Mesendoderm (in vitro differentiated cells): ENCODE results near the gene PRADC1.

ENCODE experiments used
- DNase-seq: peaks from one replicate; pipeline ENCODE4 v3.0.0; 2013
- H2AK5ac ChIP-seq: 2 replicates; pipeline ENCODE4 v1.6.1; 2013; ENCODE audit warnings: low read length, inconsistent platforms
- H2BK120ac ChIP-seq: 2 replicates; pipeline ENCODE4 v1.6.1; 2013; ENCODE audit warnings: low read depth, mild to moderate bottlenecking, low read length, moderate library complexity, mixed read lengths
- H2BK15ac ChIP-seq: replicated peaks from 2 replicates; pipeline ENCODE4 v1.6.1; 2013; ENCODE audit warnings: low read depth, mild to moderate bottlenecking, moderate library complexity
- H2BK5ac ChIP-seq: 2 replicates; pipeline ENCODE4 v1.6.1; 2013; ENCODE audit warnings: low read length, inconsistent platforms
- H3K18ac ChIP-seq: 2 replicates; pipeline ENCODE4 v1.6.1; 2013; ENCODE audit warnings: mild to moderate bottlenecking, low read length, mixed read lengths
- H3K23ac ChIP-seq: one replicate; pipeline ENCODE4 v1.6.1; 2013; ENCODE audit warnings: low read length
- H3K27ac ChIP-seq: 2 replicates; pipeline ENCODE4 v1.5.1; 2013; ENCODE audit warnings: low read depth, mild to moderate bottlenecking, inconsistent platforms, low read length, moderate library complexity
- H3K27me3 ChIP-seq: 2 replicates; pipeline ENCODE4 v1.6.1; 2013; ENCODE audit warnings: low read length, control low read depth, mild to moderate bottlenecking, inconsistent platforms; ENCODE audit not compliant: insufficient read depth, poor library complexity
- H3K36me3 ChIP-seq: 2 replicates; pipeline ENCODE4 v1.6.1; 2013; ENCODE audit warnings: low read length, inconsistent platforms; ENCODE audit not compliant: control insufficient read depth, insufficient read depth
- H3K4ac ChIP-seq: one replicate; pipeline ENCODE4 v1.6.1; 2013; ENCODE audit warnings: low read depth, mild to moderate bottlenecking, low read length, moderate library complexity
- H3K4me1 ChIP-seq: 2 replicates; pipeline ENCODE4 v1.6.1; 2013; ENCODE audit warnings: low read depth, low read length, inconsistent platforms; ENCODE audit not compliant: control insufficient read depth
- H3K4me2 ChIP-seq: 2 replicates; pipeline ENCODE4 v1.6.1; 2013; ENCODE audit warnings: low read length
- H3K4me3 ChIP-seq: 2 replicates; pipeline ENCODE4 v1.5.1; 2013; ENCODE audit warnings: mild to moderate bottlenecking, low read length
- H3K56ac ChIP-seq: one replicate; pipeline ENCODE4 v1.6.1; 2013; ENCODE audit warnings: low read length
- H3K79me1 ChIP-seq: 2 replicates; pipeline ENCODE4 v1.6.1; 2013; ENCODE audit warnings: low read length, inconsistent platforms
- H3K79me2 ChIP-seq: 2 replicates; pipeline ENCODE4 v1.6.1; 2013; ENCODE audit warnings: mild to moderate bottlenecking, low read length; ENCODE audit not compliant: control insufficient read depth, insufficient read depth
- H3K9ac ChIP-seq: 2 replicates; pipeline ENCODE4 v1.6.1; 2013; ENCODE audit warnings: low read length, inconsistent platforms
- H4K5ac ChIP-seq: one replicate; pipeline ENCODE4 v1.6.1; 2013; ENCODE audit warnings: low read length
- H4K8ac ChIP-seq: one replicate; pipeline ENCODE4 v1.6.1; 2013; ENCODE audit warnings: low read depth, mild to moderate bottlenecking, control low read depth, low read length, moderate library complexity
- WGBS: extraction: QIAGEN DNeasy Blood & Tissue Kit; methylation state at CpG from one replicate; pipeline ENCODE4 v1.1.7; 2013; ENCODE audit warnings: low lambda C conversion rate, missing lambda C conversion rate; ENCODE audit not compliant: insufficient coverage; ENCODE audit errors: extremely low coverage; 5-methylcytosine and 5-hydroxymethylcytosine counted together

The PRADC1 gene

DNA sequence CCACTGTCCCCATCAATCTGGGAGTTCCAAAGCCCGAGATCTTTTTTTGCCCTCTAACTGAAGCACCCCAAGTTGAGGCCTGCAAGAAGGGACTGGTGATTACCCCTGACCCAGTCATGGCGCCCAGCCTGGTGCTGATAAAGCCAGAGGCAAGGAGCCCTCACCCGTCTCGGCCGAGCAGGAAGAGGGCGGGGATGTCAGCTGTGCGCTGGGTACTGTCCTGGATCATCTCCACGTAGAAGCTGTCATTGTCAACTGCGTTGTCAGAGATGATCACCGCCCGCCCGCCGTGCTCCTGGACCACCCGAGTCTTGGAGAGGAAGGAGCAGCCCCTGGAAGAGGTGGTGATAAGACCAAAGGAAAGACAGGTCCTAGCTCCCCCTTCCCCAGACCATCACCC is 4.4 kb downstream of the PRADC1 start:
- no peak overlapping the region for H4K8ac ChIP-seq
- H2BK5ac ChIP-seq, result no peak overlapping the region
- H3K4me2 ChIP-seq, result no peak overlapping the region
- H2BK15ac ChIP-seq, result no peak overlapping the region
- H3K56ac ChIP-seq, result no peak overlapping the region
- H3K27me3 ChIP-seq, result no peaks in the 10 kb centered on the region
- no peak overlapping the region for H3K9ac ChIP-seq
- H3K18ac ChIP-seq, result no peak overlapping the region
- H2BK120ac ChIP-seq, result no peak overlapping the region
- DNase-seq, result no peak
- no CpG with 5 or more reads among the region's 14 CpGs for WGBS
- no peak overlapping the region for H3K4ac ChIP-seq
- peaks cover 2% of the 10 kb centered on the region for H3K36me3 ChIP-seq
- no peaks in the 10 kb centered on the region for H3K79me1 ChIP-seq
- H3K23ac ChIP-seq, result no peak overlapping the region
- H3K4me1 ChIP-seq, result peaks cover 4% of the 10 kb centered on the region
- H3K27ac ChIP-seq, result no peak overlapping the region
- no peak overlapping the region for H3K4me3 ChIP-seq
- H4K5ac ChIP-seq, result no peak overlapping the region
- H2AK5ac ChIP-seq, result no peak overlapping the region
- H3K79me2 ChIP-seq, result no peaks in the 10 kb centered on the region

DNA sequence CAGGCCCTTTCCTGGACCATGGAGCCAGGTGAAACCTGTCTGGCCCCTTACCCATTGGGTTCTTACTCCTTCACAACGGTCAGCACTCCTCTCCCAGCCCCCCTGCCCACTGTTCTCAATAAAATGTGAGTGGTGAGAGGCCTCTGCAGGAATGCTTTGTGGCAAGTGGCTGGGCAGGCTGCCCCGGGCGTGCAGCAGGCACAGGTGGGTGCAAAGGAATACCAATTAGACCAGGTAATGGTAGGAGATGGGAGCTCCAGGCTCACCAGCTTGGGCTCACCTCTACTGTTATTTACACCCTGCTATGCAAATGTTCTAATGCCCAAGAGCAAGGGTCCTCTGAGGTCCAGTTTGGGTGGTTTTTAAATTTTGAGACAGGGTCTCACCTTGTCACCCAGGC is 6.0 kb downstream of the PRADC1 start:
- Histone ChIP-seq H2BK15ac (no peak overlapping the region), H2BK120ac (no peak overlapping the region), H3K9ac (no peak overlapping the region), H3K4ac (no peak overlapping the region), H3K79me2 (no peaks in the 10 kb centered on the region), H3K56ac (no peak overlapping the region), H3K4me1 (no peaks in the 10 kb centered on the region), H3K36me3 (peaks cover 7% of the 10 kb centered on the region), H3K27me3 (no peaks in the 10 kb centered on the region), H4K8ac (no peak overlapping the region), H4K5ac (no peak overlapping the region), H3K4me2 (no peak overlapping the region), H3K79me1 (no peaks in the 10 kb centered on the region), H2AK5ac (no peak overlapping the region), H2BK5ac (no peak overlapping the region), H3K18ac (no peak overlapping the region), H3K23ac (no peak overlapping the region), H3K4me3 (no peak overlapping the region), H3K27ac (no peak overlapping the region)
- no CpG with 5 or more reads among the region's 3 CpGs for WGBS
- DNase-seq, result no peak

DNA sequence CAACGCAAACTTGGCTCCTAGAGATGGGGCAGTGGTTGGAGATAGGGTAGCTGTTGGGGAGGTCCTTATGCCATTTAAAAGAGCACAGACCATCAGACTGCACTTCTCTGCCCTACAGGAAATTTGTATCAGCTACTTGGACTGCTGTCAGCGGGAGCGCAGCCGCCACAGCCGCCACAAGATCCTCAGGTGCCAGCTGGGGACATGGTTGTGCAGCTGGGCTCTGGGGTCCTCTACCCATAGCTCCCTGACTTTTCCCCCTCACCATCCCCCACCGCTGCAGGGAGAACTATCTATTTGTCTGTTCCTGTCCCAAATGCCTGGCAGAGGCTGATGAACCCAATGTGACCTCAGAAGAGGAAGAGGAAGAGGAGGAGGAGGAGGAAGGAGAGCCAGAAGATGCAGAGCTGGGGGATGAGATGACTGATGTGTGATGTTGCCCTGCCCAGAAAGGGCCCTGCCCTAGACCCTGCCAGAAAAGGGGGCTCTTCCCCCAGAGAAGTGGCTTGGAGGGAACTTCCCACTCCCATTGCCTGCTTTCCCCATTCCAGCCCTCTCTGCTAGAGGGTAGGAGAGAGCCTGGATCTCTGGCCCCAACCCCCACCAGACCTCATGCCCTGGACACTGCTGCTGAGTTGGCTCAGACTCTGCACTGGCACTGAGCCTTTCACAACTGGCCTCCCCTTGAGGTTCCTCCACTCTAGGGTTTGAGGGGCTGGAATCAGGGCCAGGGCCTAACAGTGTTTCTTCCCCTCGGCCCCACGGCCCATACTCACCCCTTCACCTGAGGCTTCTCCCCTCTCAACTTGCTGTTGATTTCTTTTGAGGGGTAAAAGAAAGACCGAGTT is 7.3 kb downstream of the PRADC1 start:
- Histone ChIP-seq H2BK15ac (no peak overlapping the region), H2BK120ac (no peak overlapping the region), H2BK5ac (no peak overlapping the region), H3K23ac (no peak overlapping the region), H3K4me3 (no peak overlapping the region), H3K18ac (no peak overlapping the region), H3K36me3 (peaks cover 9% of the 10 kb centered on the region), H3K79me1 (no peaks in the 10 kb centered on the region), H4K5ac (no peak overlapping the region), H3K9ac (no peak overlapping the region), H2AK5ac (no peak overlapping the region), H3K4me1 (no peaks in the 10 kb centered on the region), H3K79me2 (no peaks in the 10 kb centered on the region), H3K56ac (no peak overlapping the region), H3K4ac (no peak overlapping the region), H3K4me2 (no peak overlapping the region), H4K8ac (no peak overlapping the region), H3K27ac (no peak overlapping the region), H3K27me3 (no peaks in the 10 kb centered on the region)
- no CpG with 5 or more reads among the region's 9 CpGs for WGBS
- DNase-seq, result no peak

DNA sequence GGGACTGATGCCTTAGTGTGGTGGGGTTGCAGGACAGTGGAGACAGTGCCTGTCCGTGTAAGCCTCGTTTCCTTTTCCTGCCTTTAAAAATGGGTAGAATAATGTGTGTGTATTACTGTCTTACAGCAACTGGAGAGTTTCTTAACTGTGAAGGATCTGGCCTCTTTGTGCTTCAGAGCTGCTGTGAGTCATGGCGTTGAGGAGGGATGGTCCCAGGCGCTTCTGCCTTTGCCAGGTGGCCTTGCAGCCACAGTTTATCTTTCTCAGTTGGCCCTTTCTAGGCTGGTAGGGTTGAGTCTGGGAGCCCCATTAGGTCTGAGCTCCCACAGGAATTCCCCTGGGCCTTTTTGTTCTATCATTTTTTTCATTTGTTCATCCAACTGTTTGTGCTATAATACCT is 9.2 kb downstream of the PRADC1 start:
- Histone ChIP-seq H3K23ac (no peak overlapping the region), H4K5ac (no peak overlapping the region), H3K4me2 (no peak overlapping the region), H2BK120ac (no peak overlapping the region), H3K4me3 (no peak overlapping the region), H3K79me2 (peaks cover 1% of the 10 kb centered on the region), H3K4ac (no peak overlapping the region), H3K27me3 (no peaks in the 10 kb centered on the region), H3K56ac (no peak overlapping the region), H4K8ac (no peak overlapping the region), H2AK5ac (no peak overlapping the region), H3K18ac (no peak overlapping the region), H3K27ac (no peak overlapping the region), H2BK15ac (no peak overlapping the region), H3K4me1 (no peaks in the 10 kb centered on the region), H3K9ac (no peak overlapping the region), H3K79me1 (peaks cover 5% of the 10 kb centered on the region), H3K36me3 (peaks cover 9% of the 10 kb centered on the region), H2BK5ac (no peak overlapping the region)
- WGBS, result no CpG with 5 or more reads among the region's 4 CpGs
- DNase-seq, result no peak

DNA sequence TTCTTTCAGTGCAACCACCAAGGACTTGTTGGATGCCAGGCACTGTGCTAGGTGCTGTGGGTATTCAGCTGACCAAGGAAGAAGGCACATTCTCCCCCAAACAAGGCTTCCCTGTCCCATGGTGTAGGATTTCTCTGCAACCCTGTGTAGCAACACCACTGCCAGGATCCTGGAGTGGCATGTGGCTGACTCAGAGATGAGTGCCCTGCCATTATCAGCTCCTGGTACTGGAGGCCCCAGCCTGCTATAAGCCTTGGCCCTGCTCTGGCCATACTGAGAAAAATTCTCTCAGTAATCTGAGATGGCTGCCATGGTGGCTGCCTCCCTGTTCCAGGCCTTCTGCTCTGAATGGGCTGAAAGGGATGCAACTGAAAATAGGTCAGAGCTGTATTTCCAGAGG is 14.7 kb downstream of the PRADC1 start:
- Histone ChIP-seq H2BK15ac (no peak overlapping the region), H3K4me3 (no peak overlapping the region), H3K56ac (no peak overlapping the region), H3K27ac (no peak overlapping the region), H4K8ac (no peak overlapping the region), H3K36me3 (peaks cover 6% of the 10 kb centered on the region), H3K4ac (no peak overlapping the region), H3K79me2 (peaks cover 13% of the 10 kb centered on the region), H4K5ac (no peak overlapping the region), H3K23ac (no peak overlapping the region), H3K79me1 (peaks cover 19% of the 10 kb centered on the region), H2AK5ac (no peak overlapping the region), H2BK120ac (no peak overlapping the region), H2BK5ac (no peak overlapping the region), H3K4me1 (no peaks in the 10 kb centered on the region), H3K27me3 (no peaks in the 10 kb centered on the region), H3K18ac (no peak overlapping the region), H3K9ac (no peak overlapping the region), H3K4me2 (no peak overlapping the region)
- DNase-seq, result no peak

DNA sequence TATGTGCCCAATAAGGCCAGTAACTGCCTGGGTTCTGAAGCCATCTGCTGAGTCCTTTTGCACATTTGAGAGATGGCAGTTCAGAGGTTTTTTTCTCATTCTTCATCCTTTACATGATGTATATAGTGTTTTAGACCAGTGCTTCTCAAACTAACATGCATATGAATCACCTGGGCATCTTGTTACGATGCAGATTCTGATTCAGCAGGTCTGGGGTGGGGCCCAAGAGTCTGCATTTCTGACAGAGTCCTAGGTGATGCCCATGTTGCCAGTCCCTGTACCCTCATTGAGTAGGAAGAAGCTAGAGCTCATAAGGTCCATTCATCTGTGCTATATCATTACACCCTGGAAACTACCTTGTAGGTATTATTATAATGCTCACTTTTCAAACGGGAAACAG is 15.2 kb downstream of the PRADC1 start:
- no peak overlapping the region for H2AK5ac ChIP-seq
- no CpG with 5 or more reads among the region's 2 CpGs for whole genome bisulfite sequencing

More for the DNA sequence above, 15.2 kb downstream of the PRADC1 start:
- Histone ChIP-seq H3K18ac (no peak overlapping the region), H3K36me3 (peaks cover 4% of the 10 kb centered on the region), H3K27me3 (no peaks in the 10 kb centered on the region), H3K79me2 (peaks cover 13% of the 10 kb centered on the region), H4K8ac (no peak overlapping the region), H3K79me1 (peaks cover 19% of the 10 kb centered on the region), H2BK120ac (no peak overlapping the region), H3K27ac (no peak overlapping the region), H3K56ac (no peak overlapping the region), H3K4me1 (no peaks in the 10 kb centered on the region), H3K4ac (no peak overlapping the region), H3K4me2 (no peak overlapping the region), H4K5ac (no peak overlapping the region), H3K4me3 (no peak overlapping the region), H3K9ac (no peak overlapping the region), H3K23ac (no peak overlapping the region), H2BK5ac (no peak overlapping the region), H2BK15ac (no peak overlapping the region)
- no peak for DNase-seq
